Esophagus muscularis mucosa (tissue), 3 donors: Measurements from ENCODE around the gene CYP2C8.

Experiments
- POLR2A ChIP-seq: fragments of 450-650 bp; IDR thresholded peaks from one replicate; pipeline ENCODE4 v1.6.1; 2017; ENCODE audit warnings: antibody characterized with exemption, moderate library complexity, mild to moderate bottlenecking, low read depth
- POLR2AphosphoS5 ChIP-seq, 2 donors: sonication (generic); formaldehyde crosslinking; IDR thresholded peaks; one replicate each; pipeline ENCODE4 v1.6.1; 2017; ENCODE audit warnings: antibody characterized with exemption in 2 of 2
- TF ChIP-seq, protein P1 (sequence below), 3 experiments: fragments of 200-600 bp in 2 of 3; fragments of 450-650 bp in 1 of 3; sonication (generic) in 2 of 3; IDR thresholded peaks; one replicate each; pipeline ENCODE4 v1.5.1; 2017 to 2019; ENCODE audit warnings: antibody characterized with exemption in 3 of 3, mild to moderate bottlenecking in 2 of 3, moderate library complexity in 1 of 3

DNA sequence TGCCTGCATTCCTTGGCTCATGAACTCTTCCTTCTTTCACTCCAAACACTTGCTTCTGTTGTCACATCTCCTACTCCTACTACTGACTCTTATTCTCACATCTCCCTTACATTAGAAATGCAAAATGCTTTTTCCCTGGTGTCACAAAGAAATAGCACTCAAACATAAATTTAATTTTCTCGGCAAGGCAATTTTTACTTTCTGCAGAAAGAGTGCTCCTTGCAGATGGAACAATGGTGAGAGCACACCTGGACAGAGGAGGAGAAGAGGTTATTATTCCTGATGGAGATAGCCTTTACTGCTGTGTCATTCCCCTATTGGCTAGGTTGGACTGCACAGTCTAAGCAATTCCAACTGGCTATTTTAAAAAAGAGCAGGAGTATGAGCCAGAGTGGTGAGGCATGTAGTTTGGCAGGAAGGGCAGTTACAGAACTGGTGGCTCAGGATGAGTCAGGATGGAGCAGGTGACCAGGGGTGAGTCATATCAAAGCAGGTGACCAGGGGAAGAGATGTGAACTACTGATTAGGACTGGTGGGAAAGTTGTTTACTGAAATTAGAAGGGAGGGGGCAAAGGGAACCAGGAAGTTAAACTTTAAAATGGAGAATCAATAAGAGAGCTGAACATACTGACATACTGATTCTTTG lies 77.9 kb downstream of the CYP2C8 start:
- TF ChIP-seq, protein P1, sequence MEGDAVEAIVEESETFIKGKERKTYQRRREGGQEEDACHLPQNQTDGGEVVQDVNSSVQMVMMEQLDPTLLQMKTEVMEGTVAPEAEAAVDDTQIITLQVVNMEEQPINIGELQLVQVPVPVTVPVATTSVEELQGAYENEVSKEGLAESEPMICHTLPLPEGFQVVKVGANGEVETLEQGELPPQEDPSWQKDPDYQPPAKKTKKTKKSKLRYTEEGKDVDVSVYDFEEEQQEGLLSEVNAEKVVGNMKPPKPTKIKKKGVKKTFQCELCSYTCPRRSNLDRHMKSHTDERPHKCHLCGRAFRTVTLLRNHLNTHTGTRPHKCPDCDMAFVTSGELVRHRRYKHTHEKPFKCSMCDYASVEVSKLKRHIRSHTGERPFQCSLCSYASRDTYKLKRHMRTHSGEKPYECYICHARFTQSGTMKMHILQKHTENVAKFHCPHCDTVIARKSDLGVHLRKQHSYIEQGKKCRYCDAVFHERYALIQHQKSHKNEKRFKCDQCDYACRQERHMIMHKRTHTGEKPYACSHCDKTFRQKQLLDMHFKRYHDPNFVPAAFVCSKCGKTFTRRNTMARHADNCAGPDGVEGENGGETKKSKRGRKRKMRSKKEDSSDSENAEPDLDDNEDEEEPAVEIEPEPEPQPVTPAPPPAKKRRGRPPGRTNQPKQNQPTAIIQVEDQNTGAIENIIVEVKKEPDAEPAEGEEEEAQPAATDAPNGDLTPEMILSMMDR (IDR thresholded peaks at IDR 0.05): no peak
- TF ChIP-seq POLR2AphosphoS5 (IDR thresholded peaks at IDR 0.05) (no peak), POLR2A (no peak)
